ENCODE measurements around the gene OR1A1.
"Not testable (repeated sequence)": the region's sequence is repeated elsewhere in the genome, so short reads cannot be mapped to it uniquely, and the experiment has no call there.

Gene OR1A1

DNA sequence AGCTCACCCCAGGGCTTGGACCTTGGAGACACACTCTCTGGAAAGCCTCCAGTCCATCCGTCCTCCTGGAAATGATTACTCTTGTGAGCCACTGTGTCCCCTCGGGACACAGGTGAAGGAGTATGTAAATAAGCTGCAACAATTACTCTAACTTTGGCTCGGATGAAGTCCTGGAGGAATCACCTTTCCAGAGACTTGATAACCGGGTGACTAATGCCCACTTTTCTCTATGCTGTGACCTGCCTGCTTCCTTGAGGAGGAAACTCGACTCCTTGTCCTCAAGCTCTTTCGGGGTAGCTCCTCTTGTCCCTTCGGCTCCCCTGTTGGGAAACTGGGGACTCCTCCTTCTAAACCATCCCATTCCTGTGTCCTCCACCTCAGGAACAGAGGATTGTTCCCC lies at the start of gene OR1A1:
TSS of gene OR1A1 (plus strand) at position 301 of the 400 bp plus-strand sequence. CDS start 7,954 bp downstream, outside the sequence.
- DNase-seq = no peak

- no peak for DNase-seq
Observed at GRCh38 chr17:3167574-3167973, 39.9 kb upstream of the OR1A1 start.

GRCh38 chr17:3189961-3190360 lies 17.5 kb upstream of the OR1A1 start:
- no peak for DNase-seq

DNA sequence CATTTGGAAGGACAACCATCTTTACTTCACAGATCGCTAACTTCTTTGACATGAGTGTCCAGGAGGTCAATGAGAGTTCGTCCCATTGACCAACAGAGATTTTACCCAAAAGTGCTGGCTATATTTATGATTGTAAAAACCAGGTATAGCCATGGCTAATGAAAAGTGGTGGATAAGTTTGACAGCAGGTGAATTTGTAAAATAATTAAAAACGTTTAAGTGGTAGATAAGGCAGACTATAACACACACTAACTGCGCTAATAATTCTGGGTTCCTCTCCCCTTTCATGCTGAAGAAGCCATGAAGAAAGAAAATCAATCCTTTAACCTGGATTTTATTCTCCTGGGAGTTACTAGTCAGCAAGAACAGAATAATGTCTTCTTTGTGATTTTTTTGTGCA lies 10.2 kb upstream of the OR1A1 start, which contains the start of gene OR1A2:
TSS of gene OR1A2 (plus strand) at position 301 of the 400 bp plus-strand sequence. CDS start at position 301, 0 bp downstream.
- no peak for DNase-seq

DNA sequence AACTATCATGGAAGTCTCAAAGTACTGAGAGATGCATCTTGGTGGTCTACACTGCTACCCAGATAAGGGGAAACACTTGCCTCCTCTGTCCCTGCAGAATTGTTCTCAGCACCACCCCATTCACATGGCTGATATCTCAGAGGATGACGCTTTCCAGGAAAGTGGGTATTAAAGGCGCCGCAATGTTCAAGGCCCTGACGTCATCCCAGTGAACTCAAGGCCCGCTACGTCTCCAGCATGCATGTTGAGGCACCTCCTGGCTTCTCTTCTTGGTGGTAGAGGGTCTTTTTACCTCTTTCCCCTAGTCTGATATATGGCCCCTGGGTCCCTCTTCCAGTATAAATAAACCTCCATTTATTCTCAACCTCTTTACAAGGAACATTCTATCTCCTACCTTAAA lies 1.0 kb downstream of the OR1A1 start:
- no peak for DNase-seq

DNA sequence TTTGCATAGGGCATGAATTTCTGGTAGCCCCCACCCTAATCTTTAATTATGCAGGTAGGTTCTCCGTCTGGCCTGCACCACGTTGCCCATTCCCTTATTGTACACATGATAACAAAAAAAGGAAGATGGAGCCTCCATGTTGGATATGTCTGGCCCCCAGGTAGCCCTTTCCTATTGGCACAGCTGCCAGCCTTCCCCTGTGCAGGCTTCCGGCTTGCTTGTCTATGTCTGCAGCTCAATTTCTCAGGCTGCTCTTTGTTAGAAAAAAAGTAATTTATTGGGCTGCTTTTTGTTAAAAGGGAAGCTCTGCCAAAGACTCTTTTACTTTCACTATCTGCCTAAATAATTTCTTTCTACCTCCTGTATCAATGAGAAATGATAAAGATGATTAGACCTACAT lies 5.5 kb downstream of the OR1A1 start:
- no peak for DNase-seq

DNA sequence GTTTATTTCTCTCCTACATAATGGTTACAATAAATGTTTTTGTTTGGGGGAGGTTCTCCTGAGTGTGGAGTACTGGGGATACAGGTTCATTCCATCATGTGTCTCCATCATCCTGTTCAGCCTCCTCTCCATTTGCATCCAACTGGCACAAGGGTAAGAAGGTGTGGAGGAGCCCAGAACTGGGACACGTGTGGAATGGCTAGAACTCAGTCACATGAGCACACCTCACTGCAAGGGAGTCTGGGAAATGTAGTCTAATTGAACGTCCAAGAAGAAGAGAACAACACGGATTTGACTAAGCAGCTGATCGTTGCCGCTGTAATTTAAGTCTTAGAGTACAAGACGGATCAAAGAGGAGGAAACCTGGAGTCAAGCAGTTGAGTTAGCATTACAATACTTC lies 6.1 kb downstream of the OR1A1 start:
- DNase-seq = no peak

DNA sequence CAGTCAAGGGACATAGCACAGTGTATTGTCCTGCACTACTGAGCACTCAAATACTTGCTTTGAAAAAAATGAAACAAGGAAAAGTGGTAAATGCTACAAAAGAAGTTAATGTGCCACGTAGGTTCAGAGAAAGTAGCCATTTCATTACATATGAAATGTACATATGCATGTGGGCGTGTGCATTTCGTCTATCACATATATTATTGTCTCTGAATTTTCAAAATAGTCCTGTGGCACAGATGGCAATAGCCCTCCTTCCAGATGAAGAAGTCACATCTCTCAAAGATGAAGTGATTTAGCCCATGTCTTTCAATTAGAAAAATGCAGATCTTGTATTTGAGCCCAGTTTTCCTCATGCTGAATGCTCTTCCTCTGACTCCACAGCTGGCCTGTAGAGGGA lies 12.5 kb downstream of the OR1A1 start:
- DNase-seq = not testable (repeated sequence)

DNA sequence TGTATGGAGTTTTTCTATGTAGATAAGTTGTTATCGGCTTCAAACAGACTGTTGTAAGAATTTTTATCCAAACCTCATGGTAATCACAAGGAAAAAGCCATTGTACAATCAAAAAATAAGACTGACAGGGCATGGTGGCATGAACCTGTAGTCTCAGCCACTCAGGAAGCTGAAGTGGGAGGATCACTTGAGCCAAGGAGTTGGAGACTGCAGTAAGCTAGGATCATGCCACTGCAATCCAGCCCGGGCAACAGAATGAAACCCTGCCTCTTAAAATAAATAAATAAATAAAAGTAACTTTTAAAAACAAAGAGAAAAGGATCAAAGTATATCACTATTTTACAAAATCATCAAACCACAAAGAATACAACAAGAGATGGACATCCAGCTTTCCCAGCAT lies 14.4 kb downstream of the OR1A1 start:
- no peak for DNase-seq

DNA sequence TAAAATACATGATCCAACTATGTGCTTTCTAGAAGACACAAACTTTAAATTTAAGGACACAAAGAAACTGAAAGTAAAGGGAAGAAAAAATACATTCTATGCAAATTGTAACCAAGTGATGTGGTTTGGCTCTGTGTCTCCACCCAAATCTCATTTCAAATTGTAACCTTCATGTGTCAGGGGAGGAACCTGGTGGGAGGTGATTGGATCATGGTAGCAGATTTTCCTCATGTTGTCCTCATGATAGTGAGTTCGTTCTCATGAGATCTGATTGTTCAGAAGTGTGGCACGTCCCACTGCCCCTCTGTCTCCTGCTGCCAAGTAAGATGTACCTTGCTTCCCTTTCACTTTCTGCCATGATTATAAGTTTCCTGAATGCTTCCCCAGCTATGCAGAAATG lies 15.0 kb downstream of the OR1A1 start:
- no peak for DNase-seq

DNA sequence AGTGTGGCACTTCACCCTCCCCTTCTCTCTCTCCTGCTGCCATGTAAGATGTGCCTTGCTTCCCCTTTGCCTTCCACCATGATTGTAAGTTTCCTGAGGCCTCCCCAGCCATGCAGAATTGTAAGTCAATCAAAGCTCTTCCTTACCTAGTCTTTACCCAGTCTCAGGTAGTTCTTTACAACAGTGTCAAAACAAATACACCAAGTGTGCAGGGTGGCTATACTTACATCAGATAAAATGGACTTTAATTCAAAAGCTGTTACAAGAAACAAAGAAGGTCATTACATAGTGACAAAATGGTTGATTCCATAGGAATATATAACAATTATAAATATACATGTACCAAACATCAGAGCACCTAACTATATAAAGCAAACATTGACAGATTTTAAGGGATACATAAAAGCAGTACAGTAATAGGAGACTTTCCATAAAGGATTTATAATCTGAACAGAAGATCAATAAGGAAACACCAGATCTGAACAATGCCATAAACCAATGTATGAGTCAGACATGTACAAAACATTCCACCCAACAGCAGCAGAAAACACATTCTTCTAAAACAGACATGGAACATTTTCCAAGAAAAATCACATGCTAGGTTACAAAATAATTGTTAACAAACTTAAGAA lies 17.4 kb downstream of the OR1A1 start:
- DNase-seq = not testable (repeated sequence)

DNA sequence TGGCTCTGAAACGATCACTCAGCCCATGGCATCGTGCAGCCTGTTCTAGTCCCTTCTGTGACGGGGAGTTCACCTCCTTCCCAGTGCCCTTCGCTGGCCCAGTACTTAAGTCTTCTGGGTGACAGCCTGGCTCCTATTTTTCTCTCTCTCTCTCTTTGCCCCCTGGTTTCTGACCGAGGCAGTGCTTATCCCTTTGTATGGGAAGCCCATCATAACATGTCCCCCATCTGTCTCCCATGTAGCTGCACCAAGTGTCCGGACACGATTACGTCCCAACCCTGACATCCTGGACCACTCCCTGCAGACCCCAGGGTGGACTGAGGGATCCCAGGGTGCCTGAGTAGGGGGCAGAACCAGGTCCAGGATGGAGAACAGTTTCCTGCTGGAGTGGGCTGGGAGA lies 24.8 kb downstream of the OR1A1 start:
- DNase-seq = not testable (repeated sequence)

DNA sequence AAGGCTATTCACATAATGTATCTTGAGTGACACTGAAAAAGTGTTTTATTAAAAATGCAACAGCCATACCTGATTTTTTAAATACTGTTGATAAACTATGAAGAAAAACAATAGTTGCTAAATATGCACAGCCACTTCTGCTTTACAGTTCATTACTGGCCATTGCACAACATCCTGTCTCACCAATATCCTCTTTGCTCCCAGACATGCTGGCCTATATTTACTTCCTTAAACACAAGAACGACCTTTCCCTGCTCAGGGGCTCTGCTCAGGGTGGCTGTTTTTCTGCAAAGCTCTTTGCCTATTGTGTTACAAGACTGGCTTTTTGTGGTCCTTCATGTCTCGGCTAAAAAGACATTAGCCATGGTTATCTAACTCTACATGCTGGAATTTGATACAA lies 31.2 kb downstream of the OR1A1 start:
- DNase-seq = not testable (repeated sequence)

GRCh38 chr17:3241044-3241443 lies 33.6 kb downstream of the OR1A1 start:
- not testable (repeated sequence) for DNase-seq

DNA sequence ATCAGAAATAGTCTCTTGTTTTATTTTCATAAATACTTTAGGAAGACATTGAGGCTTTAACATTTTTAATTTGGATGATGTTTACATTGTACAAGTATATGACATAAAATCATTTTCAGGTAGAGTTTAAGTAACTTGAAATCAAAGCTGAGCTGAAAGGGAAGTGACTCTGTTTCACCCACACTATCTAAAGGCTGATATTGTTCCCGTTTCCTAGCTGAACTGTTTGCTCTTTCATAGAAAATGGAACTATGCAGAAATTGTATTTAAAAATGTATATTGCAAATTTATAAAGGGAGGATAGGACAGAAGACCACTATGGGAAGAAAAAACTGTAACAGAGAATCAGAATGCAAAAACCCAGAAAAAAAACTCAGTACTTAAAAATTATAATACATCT lies 37.4 kb downstream of the OR1A1 start:
- not testable (repeated sequence) for DNase-seq

- not testable (repeated sequence) for DNase-seq
Observed at GRCh38 chr17:3249013-3249412, 41.5 kb downstream of the OR1A1 start.

GRCh38 chr17:3256575-3256974 lies 49.1 kb downstream of the OR1A1 start:
- DNase-seq = no peak

DNA sequence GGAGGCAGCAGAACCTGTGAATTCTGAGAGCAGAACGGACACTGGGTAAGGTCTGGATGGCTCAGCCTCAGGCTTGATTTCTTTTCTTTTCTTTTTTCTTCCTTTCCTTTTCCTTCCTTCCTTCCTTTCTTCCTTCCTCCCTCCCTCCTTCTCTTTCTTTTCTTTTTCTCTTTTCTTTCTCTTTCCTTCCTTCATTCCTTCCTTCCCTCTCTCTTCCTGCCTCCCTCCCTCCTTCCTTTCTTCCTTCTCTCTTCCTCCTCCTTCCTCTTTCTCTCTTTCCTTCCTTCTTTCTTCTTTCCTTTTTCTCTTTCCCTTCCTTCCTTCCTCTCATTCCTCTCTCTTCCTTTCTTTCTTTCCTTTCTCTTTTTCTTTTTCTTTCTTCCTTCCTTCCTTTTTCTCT lies 52.7 kb downstream of the OR1A1 start:
- no peak for DNase-seq

GRCh38 chr17:3260600-3260999 lies 53.1 kb downstream of the OR1A1 start:
- DNase-seq = no peak
